Mesothelial cell of epicardium (in vitro differentiated cells): Measurements from ENCODE around the gene SLC24A3. TPM values are rescaled to one million over a fixed set of nuclear protein-coding genes. Genes with fewer than 3 reads are reported as not detected.
A peak's percentile ranks its signal among the peaks of the same experiment; 100 is the strongest.

Source experiments
- DNase-seq, 2 experiments: peaks; one replicate each; pipeline ENCODE4 v3.0.0; 2021; ENCODE audit warnings: low spot score in 2 of 2; ENCODE audit not compliant: unreplicated experiment in 2 of 2
- H3K27ac Mint-ChIP-seq: 2 replicates; pipeline ENCODE4 v1.8.0; 2021; ENCODE audit warnings: mixed read lengths
- H3K27me3 Mint-ChIP-seq: 2 replicates; pipeline ENCODE4 v1.8.0; 2021; ENCODE audit warnings: low read depth, mixed read lengths
- H3K36me3 Mint-ChIP-seq: 2 replicates; pipeline ENCODE4 v1.8.0; 2021; ENCODE audit warnings: mixed read lengths
- H3K4me1 Mint-ChIP-seq: 2 replicates; pipeline ENCODE4 v1.8.0; 2021; ENCODE audit warnings: mixed read lengths
- H3K4me3 Mint-ChIP-seq: 2 replicates; pipeline ENCODE4 v1.8.0; 2021; ENCODE audit warnings: mild to moderate bottlenecking, moderate library complexity, mixed read lengths
- H3K9me3 Mint-ChIP-seq: 2 replicates; pipeline ENCODE4 v1.8.0; 2021; ENCODE audit warnings: mixed read lengths
- CTCF ChIP-seq: fragments of 200-600 bp; sonication (generic); IDR thresholded peaks from one replicate; pipeline ENCODE4 v1.5.0; 2021; ENCODE audit warnings: antibody characterized with exemption; ENCODE audit not compliant: unreplicated experiment
- total RNA-seq: library from RNA; stranded (reverse); gene quantifications from 3 replicates; pipeline ENCODE4 v1.2.1, GENCODE V29; 2021

SLC24A3 gene
- total RNA-seq, 1 donor from 2014 or later: 3.2 TPM

GRCh38 chr20:19690462-19690861 is 478.0 kb downstream of the SLC24A3 start:
- H3K27ac Mint-ChIP-seq: peak overlapping the region; percentile 15
- no peak overlapping the region for H3K4me3 Mint-ChIP-seq
- peaks cover 10% of the 10 kb centered on the region for H3K4me1 Mint-ChIP-seq
- H3K27me3 Mint-ChIP-seq: no peaks in the 10 kb centered on the region
- no peak for DNase-seq
- peaks cover 3% of the 10 kb centered on the region for H3K9me3 Mint-ChIP-seq
- H3K36me3 Mint-ChIP-seq: peaks cover 3% of the 10 kb centered on the region
- no peak for TF ChIP-seq CTCF

GRCh38 chr20:19691125-19691524 is 478.7 kb downstream of the SLC24A3 start:
- no peaks in the 10 kb centered on the region for H3K27me3 Mint-ChIP-seq
- H3K4me3 Mint-ChIP-seq: no peak overlapping the region
- no peak overlapping the region for H3K27ac Mint-ChIP-seq
- H3K36me3 Mint-ChIP-seq: peaks cover 2% of the 10 kb centered on the region
- H3K9me3 Mint-ChIP-seq: no peaks in the 10 kb centered on the region
- peaks cover 10% of the 10 kb centered on the region for H3K4me1 Mint-ChIP-seq
- no peak for TF ChIP-seq CTCF
- DNase-seq: no peak

GRCh38 chr20:19692100-19692499 is 479.7 kb downstream of the SLC24A3 start:
- DNase-seq: no peak
- no peak for TF ChIP-seq CTCF
- Mint-ChIP-seq H3K4me3 (no peak overlapping the region), H3K27ac (no peak overlapping the region), H3K4me1 (peaks cover 10% of the 10 kb centered on the region), H3K27me3 (no peaks in the 10 kb centered on the region), H3K36me3 (no peaks in the 10 kb centered on the region), H3K9me3 (no peaks in the 10 kb centered on the region)

- Mint-ChIP-seq H3K27ac (no peak overlapping the region), H3K27me3 (no peaks in the 10 kb centered on the region), H3K4me1 (peaks cover 10% of the 10 kb centered on the region), H3K9me3 (peaks cover 5% of the 10 kb centered on the region), H3K4me3 (peak overlapping the region; percentile 4), H3K36me3 (peaks cover 2% of the 10 kb centered on the region)
- TF ChIP-seq CTCF: peak; percentile 99
- peak; percentile 38 to 84 for DNase-seq
Observed at GRCh38 chr20:19692685-19693119, 480.3 kb downstream of the SLC24A3 start.

- peaks cover 10% of the 10 kb centered on the region for H3K9me3 Mint-ChIP-seq
- H3K4me3 Mint-ChIP-seq: no peak overlapping the region
- no peaks in the 10 kb centered on the region for H3K27me3 Mint-ChIP-seq
- H3K27ac Mint-ChIP-seq: no peak overlapping the region
- DNase-seq: no peak
- H3K4me1 Mint-ChIP-seq: peaks cover 10% of the 10 kb centered on the region
- no peak for TF ChIP-seq CTCF
- H3K36me3 Mint-ChIP-seq: peaks cover 6% of the 10 kb centered on the region
Observed at GRCh38 chr20:19693508-19693907, 481.1 kb downstream of the SLC24A3 start.

GRCh38 chr20:19695081-19695480 is 482.6 kb downstream of the SLC24A3 start:
- Mint-ChIP-seq H3K36me3 (peaks cover 16% of the 10 kb centered on the region), H3K27ac (no peak overlapping the region), H3K27me3 (no peaks in the 10 kb centered on the region), H3K4me1 (peaks cover 10% of the 10 kb centered on the region), H3K4me3 (no peak overlapping the region), H3K9me3 (peaks cover 15% of the 10 kb centered on the region)
- no peak for TF ChIP-seq CTCF
- no peak for DNase-seq
